Gastroesophageal sphincter (tissue), 3 donors: ENCODE data around the gene PDE1C.

ENCODE experiments used
- POLR2A ChIP-seq, 2 donors: fragments of 450-650 bp; IDR thresholded peaks; one replicate each; pipeline ENCODE4 v1.6.1; 2017; ENCODE audit warnings: antibody characterized with exemption in 2 of 2, mild to moderate bottlenecking in 2 of 2, moderate library complexity in 1 of 2
- POLR2AphosphoS5 ChIP-seq: sonication (generic); formaldehyde crosslinking; IDR thresholded peaks from one replicate; pipeline ENCODE4 v1.6.1; 2017; ENCODE audit warnings: antibody characterized with exemption
- TF ChIP-seq, protein P1 (sequence below), 4 experiments: fragments of 200-600 bp in 2 of 4; fragments of 450-650 bp in 2 of 4; sonication (generic) in 1 of 4; IDR thresholded peaks; one replicate each; pipeline ENCODE4 v1.5.1; 2017 to 2019; ENCODE audit warnings: antibody characterized with exemption in 4 of 4, mild to moderate bottlenecking in 2 of 4, moderate library complexity in 2 of 4

- no peak for TF ChIP-seq POLR2AphosphoS5
- TF ChIP-seq, protein P1, sequence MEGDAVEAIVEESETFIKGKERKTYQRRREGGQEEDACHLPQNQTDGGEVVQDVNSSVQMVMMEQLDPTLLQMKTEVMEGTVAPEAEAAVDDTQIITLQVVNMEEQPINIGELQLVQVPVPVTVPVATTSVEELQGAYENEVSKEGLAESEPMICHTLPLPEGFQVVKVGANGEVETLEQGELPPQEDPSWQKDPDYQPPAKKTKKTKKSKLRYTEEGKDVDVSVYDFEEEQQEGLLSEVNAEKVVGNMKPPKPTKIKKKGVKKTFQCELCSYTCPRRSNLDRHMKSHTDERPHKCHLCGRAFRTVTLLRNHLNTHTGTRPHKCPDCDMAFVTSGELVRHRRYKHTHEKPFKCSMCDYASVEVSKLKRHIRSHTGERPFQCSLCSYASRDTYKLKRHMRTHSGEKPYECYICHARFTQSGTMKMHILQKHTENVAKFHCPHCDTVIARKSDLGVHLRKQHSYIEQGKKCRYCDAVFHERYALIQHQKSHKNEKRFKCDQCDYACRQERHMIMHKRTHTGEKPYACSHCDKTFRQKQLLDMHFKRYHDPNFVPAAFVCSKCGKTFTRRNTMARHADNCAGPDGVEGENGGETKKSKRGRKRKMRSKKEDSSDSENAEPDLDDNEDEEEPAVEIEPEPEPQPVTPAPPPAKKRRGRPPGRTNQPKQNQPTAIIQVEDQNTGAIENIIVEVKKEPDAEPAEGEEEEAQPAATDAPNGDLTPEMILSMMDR (IDR thresholded peaks at IDR 0.05): no peak
- no peak for TF ChIP-seq POLR2A (IDR thresholded peaks at IDR 0.05)
These were observed 25.0 kb downstream of the PDE1C start for GRCh38 chr7:32045228-32045627.
